ENCODE results near the gene DCAF4. TPM values are rescaled to one million over a fixed set of nuclear protein-coding genes. Genes with fewer than 3 reads are reported as not detected.
"Not testable (repeated sequence)": the region's sequence is repeated elsewhere in the genome, so short reads cannot be mapped to it uniquely, and the experiment has no call there.

DCAF4 gene
- polyA plus RNA-seq, 1 experiment, result 29.2 TPM

DNA sequence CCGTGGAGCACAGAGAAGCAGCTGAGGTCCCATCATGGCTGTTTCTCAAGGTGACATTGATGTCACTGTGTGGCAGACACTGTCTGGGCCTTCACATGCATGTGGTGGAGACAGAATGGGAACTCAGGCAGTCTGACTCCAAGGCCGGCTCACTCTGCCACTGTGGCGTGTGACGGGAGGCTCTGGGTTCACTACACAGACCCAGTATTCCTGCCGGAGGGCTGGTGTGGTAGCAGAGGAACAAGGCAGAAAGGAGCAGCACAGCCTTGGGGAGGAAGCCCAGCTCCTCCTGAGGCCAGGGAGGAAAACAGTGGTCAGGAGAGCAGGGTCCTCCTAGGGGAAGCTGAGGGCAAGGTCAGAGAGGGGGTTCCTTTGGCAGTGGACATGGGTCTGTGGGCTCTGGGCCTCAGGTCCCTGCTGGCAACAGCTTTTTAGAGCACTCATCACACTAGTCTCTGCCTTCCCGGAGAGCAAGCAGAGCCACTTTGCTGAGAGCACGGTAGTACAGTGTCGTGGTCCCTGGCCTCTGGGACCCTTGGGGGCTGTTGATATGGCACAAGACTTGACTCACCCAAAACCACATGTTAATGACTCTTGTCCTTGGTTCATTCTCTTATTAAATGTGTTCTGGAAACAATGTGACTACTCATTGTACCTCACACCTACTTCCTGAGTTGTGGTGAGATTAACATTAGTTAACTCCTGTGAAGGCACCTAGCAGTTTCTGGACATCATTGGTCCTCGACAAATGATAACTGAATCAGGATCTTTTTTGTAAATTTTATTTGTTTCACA is 21.3 kb downstream of the DCAF4 start:
- no peak for DNase-seq (ENCODE audit: low read depth)
- no peak overlapping the region for H3K4me3 ChIP-seq (ENCODE audit: low read depth, low read length)
- POLR2A ChIA-PET, result no interaction called here
- CTCF ChIA-PET, result interaction anchor here (0.8 to 7.2 kb wide), 13 partner anchors 9 to 442 kb away, joined by 3 to 292 read pairs (median 13); partner anchors contain the start of gene DCAF4
- TF ChIP-seq, protein P1, sequence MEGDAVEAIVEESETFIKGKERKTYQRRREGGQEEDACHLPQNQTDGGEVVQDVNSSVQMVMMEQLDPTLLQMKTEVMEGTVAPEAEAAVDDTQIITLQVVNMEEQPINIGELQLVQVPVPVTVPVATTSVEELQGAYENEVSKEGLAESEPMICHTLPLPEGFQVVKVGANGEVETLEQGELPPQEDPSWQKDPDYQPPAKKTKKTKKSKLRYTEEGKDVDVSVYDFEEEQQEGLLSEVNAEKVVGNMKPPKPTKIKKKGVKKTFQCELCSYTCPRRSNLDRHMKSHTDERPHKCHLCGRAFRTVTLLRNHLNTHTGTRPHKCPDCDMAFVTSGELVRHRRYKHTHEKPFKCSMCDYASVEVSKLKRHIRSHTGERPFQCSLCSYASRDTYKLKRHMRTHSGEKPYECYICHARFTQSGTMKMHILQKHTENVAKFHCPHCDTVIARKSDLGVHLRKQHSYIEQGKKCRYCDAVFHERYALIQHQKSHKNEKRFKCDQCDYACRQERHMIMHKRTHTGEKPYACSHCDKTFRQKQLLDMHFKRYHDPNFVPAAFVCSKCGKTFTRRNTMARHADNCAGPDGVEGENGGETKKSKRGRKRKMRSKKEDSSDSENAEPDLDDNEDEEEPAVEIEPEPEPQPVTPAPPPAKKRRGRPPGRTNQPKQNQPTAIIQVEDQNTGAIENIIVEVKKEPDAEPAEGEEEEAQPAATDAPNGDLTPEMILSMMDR (IDR thresholded peaks at IDR 0.05; ENCODE audit: insufficient read depth, low read depth, low read length), result no peak
- H3K27me3 ChIP-seq (ENCODE audit: control insufficient read depth, insufficient read depth, low read length), result no peaks in the 10 kb centered on the region
- H3K36me3 ChIP-seq (ENCODE audit: control insufficient read depth, insufficient read depth, low read length), result peaks cover 9% of the 10 kb centered on the region

DNA sequence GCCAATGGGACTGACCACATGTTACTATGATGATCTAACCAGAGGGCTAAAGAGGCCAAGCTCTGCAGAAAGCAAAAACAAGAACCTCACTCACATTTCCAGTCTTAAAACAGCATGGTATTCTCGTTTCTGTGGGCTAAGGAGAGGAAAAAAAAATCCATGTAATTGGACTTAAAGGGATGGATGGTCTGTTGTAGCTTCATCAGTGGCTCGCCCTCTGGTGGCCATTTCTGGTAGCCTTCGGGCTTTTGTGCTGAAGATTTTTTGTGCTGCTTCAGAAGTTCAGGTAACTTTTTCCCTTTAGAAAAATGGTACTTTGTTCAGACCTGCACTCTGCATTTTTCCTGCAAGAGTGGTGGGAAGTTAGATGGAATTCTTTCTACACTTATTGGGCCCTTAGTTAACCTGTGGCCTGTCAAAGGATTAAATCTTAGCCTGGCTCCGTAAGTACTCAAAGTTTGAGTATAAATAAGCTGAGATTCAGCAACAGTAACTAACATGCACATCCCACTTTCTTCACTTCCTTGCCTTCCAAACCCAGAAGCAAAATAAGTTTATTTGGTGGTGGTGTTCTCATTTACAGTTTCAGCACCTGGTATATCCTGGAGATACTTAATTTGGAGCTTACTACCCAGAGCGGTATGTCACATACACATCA is 22.3 kb downstream of the DCAF4 start:
- CTCF ChIA-PET, result interaction anchor here (0.6 to 7.2 kb wide), 30 partner anchors 9 to 456 kb away, joined by 3 to 292 read pairs (median 4); partner anchors contain the start of genes DCAF4, DPF3 and ZFYVE1
- no peaks in the 10 kb centered on the region for H3K27me3 ChIP-seq (ENCODE audit: control insufficient read depth, insufficient read depth, low read length)
- no peak for DNase-seq (ENCODE audit: low read depth)
- TF ChIP-seq, protein P1 (IDR thresholded peaks at IDR 0.05; ENCODE audit: insufficient read depth, low read depth, low read length), result peak; percentile 86
- H3K4me3 ChIP-seq (ENCODE audit: low read depth, low read length), result no peak overlapping the region
- H3K36me3 ChIP-seq (ENCODE audit: control insufficient read depth, insufficient read depth, low read length), result peaks cover 2% of the 10 kb centered on the region
- POLR2A ChIA-PET, result no interaction called here

DNA sequence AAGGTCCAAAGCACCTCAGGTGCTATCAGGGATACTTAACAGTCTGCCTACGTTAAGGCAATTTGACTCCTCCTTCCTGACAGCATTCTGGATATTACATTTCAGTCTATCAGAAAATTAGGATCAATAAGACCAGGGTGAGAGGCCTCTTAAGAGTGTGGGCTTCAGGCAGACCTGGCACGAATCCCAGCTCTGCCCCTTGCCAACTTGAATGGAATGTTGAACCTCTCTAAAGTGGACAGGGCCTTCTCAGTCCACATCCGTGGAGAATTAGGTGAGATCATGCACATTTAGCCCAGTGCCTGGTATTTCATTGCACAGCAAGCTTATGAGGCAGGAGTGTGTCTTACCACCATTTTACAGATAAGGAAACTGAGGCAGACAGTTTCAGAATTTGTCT is 25.9 kb downstream of the DCAF4 start:
- POLR2A ChIA-PET, result no interaction called here
- no peak overlapping the region for H3K4me3 ChIP-seq (ENCODE audit: low read depth, low read length)

DNA sequence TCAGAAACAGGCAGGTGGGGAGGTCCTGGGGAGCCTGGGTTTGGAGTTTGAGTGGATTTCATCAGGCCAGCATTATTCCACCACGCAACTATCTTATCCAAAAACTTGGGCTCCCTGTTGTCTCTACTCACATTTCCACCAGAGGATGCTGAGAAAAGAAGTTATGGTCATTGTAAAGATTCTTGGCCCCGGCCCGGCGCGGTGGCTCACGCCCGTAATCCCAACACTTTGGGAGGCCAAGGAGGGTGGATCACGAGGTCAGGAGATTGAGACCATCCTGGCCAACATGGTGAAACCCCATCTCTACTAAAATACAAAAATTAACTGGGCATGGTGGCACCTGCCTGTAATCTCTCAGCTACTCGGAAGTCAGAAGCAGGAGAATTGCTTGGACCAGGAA is 30.5 kb downstream of the DCAF4 start:
- POLR2A ChIA-PET, result not testable (repeated sequence)
- CTCF ChIA-PET, result interaction anchor here (1.6 to 2.2 kb wide), 3 partner anchors 9 to 443 kb away, joined by 6 to 15 read pairs (median 12); no protein-coding TSS in a partner anchor

More for the DNA sequence above, 25.9 kb downstream of the DCAF4 start:
- DNase-seq (ENCODE audit: low read depth), result no peak
- CTCF ChIA-PET, result interaction anchor here (7.2 kb wide), 1 partner anchor 438 kb away, joined by 292 read pairs; no protein-coding TSS in a partner anchor
- Histone ChIP-seq H3K27me3 (ENCODE audit: control insufficient read depth, insufficient read depth, low read length) (no peaks in the 10 kb centered on the region), H3K36me3 (ENCODE audit: control insufficient read depth, insufficient read depth, low read length) (peaks cover 10% of the 10 kb centered on the region)
- TF ChIP-seq, protein P1 (IDR thresholded peaks at IDR 0.05; ENCODE audit: insufficient read depth, low read depth, low read length), result no peak

DNA sequence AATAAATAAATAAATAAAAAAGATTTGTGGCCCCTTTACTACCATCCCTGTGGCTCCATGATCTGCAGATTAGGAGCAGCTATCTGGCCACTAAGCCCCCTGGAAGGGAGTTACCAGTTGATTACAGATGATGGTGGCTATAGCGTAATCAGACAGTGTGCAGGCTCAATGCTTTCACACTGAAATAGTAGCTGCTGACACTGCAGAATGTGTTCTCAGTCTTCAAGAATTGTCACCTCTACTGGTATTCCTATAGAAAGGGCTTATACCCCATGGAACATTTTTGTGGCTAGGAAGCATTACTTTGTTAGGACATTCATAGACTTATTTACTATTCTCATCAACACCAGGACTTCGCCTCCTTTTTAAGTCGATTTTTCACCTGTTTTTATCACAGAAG is 30.9 kb downstream of the DCAF4 start:
- TF ChIP-seq, protein P1 (IDR thresholded peaks at IDR 0.05; ENCODE audit: insufficient read depth, low read depth, low read length), result no peak
- Histone ChIP-seq H3K27me3 (ENCODE audit: control insufficient read depth, insufficient read depth, low read length) (no peaks in the 10 kb centered on the region), H3K4me3 (ENCODE audit: low read depth, low read length) (no peak overlapping the region), H3K36me3 (ENCODE audit: control insufficient read depth, insufficient read depth, low read length) (peaks cover 13% of the 10 kb centered on the region)
- POLR2A ChIA-PET, result no interaction called here
- DNase-seq (ENCODE audit: low read depth), result no peak
- CTCF ChIA-PET, result interaction anchor here (1.2 to 2.2 kb wide), 4 partner anchors 9 to 443 kb away, joined by 3 to 15 read pairs (median 9); no protein-coding TSS in a partner anchor

More for the DNA sequence above, 30.5 kb downstream of the DCAF4 start:
- H3K36me3 ChIP-seq (ENCODE audit: control insufficient read depth, insufficient read depth, low read length), result peaks cover 14% of the 10 kb centered on the region
- not testable (repeated sequence) for H3K4me3 ChIP-seq (ENCODE audit: low read depth, low read length); DNase-seq (ENCODE audit: low read depth); H3K27me3 ChIP-seq (ENCODE audit: control insufficient read depth, insufficient read depth, low read length)

Measured in BJ (cell line).